Measurements from ENCODE around the gene OR10D3.

The OR10D3 gene

DNA sequence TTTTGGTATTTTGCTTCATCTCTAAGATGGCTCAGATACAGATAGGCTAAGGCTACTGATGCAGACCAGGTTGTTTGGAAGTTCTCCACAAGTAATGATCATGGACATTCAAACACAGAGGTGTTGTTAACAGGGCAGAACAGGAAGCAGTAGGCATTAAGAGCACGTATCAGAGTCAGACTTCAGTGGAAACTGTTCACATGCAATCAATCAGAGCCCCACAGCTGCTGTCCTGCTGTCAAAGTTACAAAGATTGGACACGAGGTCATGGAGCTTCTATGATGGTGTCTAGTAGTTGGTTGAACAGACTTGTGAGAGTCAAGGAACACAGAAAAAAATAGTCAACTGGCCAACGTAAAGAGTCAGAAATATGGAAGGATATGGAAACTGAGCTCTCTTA, 19.8 kb downstream of the OR10D3 start:
- TF ChIP-seq CTCF (IDR thresholded peaks at IDR 0.05; ENCODE audit: insufficient read depth, low read depth, low read length, missing control alignments), result no peak
- DNase-seq (ENCODE audit: low read depth), result no peak
- H3K4me3 ChIP-seq (ENCODE audit: low read depth, low read length), result no peak overlapping the region

DNA sequence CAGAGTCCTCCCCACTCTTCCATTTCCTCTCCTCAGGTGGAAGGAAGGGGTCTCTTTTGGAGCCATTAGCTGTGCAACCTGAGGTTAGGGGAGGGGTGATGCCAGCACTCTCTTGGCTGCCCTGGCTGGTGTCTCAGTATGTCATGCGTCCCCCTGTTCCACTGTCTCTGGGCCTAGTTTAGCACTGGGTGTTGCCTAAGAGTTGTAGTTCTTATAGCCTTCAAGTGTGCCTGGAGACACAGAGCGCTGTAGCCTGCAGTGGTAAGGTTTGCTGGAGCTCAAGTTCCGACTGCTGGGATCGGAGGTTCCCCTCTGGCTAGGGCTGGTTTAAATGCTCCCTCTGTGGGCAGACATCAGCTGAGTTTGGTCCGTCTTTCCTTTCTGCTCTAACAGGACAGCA, 20.9 kb downstream of the OR10D3 start:
- TF ChIP-seq CTCF (IDR thresholded peaks at IDR 0.05; ENCODE audit: insufficient read depth, low read depth, low read length, missing control alignments), result no peak
- H3K4me3 ChIP-seq (ENCODE audit: low read depth, low read length), result no peak overlapping the region
- no peak for DNase-seq (ENCODE audit: low read depth)

DNA sequence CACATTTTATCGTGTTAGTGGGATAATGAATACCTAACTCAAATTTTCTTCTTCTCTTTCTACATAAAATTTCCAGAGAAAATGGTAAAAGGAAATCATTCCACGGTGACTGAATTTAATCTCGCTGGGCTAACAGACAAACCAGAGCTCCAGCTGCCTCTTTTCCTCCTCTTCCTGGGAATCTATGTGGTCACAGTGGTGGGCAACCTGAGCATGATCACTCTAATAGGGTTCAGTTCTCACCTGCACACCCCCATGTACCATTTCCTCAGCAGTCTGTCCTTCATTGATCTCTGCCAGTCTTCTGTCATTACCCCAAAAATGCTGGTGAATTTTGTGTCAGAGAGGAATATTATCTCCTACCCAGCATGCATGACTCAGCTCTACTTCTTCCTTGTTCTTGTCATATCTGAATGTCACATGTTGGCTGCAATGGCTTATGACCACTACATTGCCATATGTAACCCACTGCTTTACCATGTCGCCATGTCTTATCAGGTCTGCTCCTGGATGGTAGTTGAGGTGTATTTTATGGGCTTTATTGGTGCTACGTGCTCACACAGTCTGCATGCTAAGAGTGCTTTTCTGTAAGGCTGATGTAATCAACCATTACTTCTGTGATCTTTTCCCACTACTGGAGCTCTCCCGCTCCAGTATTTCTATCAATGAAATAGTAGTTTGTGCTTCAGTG, 24.1 kb downstream of the OR10D3 start:
- no peak overlapping the region for H3K4me3 ChIP-seq (ENCODE audit: low read depth, low read length)
- DNase-seq (ENCODE audit: low read depth), result no peak
- TF ChIP-seq CTCF (IDR thresholded peaks at IDR 0.05; ENCODE audit: insufficient read depth, low read depth, low read length, missing control alignments), result no peak

GRCh38 chr11:124209824-124210357, 26.7 kb downstream of the OR10D3 start:
- no peak overlapping the region for H3K4me3 ChIP-seq (ENCODE audit: low read depth, low read length)
- DNase-seq (ENCODE audit: low read depth), result no peak
- no peak for TF ChIP-seq CTCF (IDR thresholded peaks at IDR 0.05; ENCODE audit: insufficient read depth, low read depth, low read length, missing control alignments)

DNA sequence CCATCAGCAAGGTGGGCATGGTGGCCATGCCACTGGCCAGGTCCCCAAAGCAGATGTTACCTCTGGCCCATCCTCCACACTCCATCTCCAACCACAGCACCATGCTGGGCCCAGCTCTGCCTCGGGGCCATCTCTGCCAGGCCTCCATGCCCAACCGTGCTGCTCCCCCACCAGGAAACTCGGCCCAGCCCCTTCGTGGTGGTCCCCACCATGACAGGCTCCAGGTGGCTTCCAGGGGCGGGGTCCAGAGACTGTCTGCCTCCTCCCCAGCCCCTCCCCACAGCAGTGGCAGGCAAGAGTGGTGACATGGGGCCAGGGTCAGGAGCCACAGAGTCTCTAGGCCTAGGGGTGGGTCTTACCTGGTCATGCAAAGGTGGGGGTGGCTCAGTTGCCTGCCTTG, 27.3 kb downstream of the OR10D3 start:
- DNase-seq (ENCODE audit: low read depth), result no peak
- no peak overlapping the region for H3K4me3 ChIP-seq (ENCODE audit: low read depth, low read length)
- no peak for TF ChIP-seq CTCF (IDR thresholded peaks at IDR 0.05; ENCODE audit: insufficient read depth, low read depth, low read length, missing control alignments)

DNA sequence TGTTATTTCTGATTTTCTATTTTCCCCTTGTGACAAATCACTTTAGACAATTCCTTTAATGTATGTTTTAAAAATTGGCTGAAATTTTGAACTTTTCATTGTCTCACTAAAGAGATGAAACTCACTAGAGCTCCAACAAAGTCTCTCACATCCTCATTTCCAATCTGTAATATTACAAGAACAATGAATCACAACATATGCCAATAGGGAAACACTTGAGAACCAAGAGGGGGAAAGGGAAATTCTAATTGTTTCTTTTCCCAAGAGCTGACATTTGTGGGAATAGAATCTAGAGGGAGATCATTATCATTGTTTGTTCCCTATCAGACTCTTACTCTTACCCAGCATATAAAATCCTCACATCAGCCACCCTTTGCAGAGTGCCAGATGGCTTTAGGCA, 28.2 kb downstream of the OR10D3 start:
- no peak for TF ChIP-seq CTCF (IDR thresholded peaks at IDR 0.05; ENCODE audit: insufficient read depth, low read depth, low read length, missing control alignments)

DNA sequence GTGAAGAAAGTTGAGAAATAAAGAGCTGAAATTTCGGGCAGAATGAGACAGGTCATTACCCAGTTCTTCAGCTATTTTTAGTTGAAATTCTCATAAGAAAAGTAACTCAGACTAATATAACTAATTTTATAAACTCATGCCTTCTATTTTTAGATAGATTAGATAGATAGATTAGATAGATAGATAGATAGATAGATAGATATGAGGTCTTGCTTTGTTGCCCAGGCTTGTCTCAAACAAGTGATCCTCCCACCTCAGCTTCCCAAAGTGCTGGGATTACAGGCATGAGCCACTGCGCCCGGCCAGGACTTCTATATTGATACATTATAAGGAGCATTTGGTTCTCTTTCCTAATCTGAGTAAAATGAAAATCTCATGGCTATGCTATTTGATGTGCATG, 30.9 kb downstream of the OR10D3 start:
- no peak for DNase-seq (ENCODE audit: low read depth)
- no peak overlapping the region for H3K4me3 ChIP-seq (ENCODE audit: low read depth, low read length)
- no peak for TF ChIP-seq CTCF (IDR thresholded peaks at IDR 0.05; ENCODE audit: insufficient read depth, low read depth, low read length, missing control alignments)

More for the DNA sequence above, 28.2 kb downstream of the OR10D3 start:
- H3K4me3 ChIP-seq (ENCODE audit: low read depth, low read length), result no peak overlapping the region
- no peak for DNase-seq (ENCODE audit: low read depth)
